Activated CD4-positive, alpha-beta T cell treated with anti-CD3 and anti-CD28 coated beads for 48 hours (primary cell): Measurements from ENCODE around the gene RANGAP1.
A peak's percentile ranks its signal among the peaks of the same experiment; 100 is the strongest.

Source experiments
- DNase-seq: peaks from one replicate; pipeline ENCODE4 v3.0.0-alpha.2; 2020

Gene RANGAP1

DNA sequence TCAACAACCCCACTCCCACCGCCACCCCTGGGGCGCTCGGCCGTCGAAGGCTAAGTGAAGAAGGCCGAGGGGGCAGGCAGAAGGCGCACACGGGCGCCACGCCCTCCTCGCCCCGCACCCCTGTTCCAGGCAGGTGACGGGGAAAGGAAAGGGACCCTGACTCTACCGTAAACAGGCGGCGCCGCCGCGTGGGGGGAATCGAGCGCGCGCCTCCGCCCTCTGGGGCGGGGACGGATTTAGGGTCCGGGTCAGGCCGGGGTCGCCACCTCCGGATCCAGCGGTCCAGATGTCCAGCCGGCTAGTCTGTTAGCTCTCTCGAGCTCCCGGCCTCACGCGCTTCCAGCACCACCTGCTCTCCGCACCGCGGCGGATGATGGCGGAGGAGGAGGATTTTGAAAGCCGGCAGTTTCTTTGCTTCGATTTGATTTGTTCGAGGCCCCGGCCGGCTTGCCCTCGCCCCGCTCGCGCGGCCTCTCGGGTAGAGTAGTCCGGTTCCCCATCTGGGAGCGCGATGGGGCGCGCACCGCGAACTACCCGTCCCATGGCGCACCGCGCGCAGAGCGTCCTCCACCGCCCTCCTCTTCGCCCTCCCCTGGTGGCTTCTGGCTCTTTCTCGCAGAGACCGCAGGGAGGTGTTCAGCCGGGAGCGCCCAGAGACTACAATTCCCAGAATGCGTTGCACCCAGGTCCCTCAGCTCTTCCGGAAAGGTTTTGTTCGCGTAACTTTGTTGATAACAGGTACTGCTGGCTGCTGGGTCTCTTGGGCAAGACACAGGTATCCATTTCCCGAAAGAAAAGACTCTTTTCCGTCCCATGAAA, at the start of gene RANGAP1:
Gene RANGAP1 (minus strand): TSS at position 368 of the 819 bp plus-strand sequence. CDS start 5,143 bp downstream, outside the sequence.
- peak; percentile 99 for DNase-seq

DNA sequence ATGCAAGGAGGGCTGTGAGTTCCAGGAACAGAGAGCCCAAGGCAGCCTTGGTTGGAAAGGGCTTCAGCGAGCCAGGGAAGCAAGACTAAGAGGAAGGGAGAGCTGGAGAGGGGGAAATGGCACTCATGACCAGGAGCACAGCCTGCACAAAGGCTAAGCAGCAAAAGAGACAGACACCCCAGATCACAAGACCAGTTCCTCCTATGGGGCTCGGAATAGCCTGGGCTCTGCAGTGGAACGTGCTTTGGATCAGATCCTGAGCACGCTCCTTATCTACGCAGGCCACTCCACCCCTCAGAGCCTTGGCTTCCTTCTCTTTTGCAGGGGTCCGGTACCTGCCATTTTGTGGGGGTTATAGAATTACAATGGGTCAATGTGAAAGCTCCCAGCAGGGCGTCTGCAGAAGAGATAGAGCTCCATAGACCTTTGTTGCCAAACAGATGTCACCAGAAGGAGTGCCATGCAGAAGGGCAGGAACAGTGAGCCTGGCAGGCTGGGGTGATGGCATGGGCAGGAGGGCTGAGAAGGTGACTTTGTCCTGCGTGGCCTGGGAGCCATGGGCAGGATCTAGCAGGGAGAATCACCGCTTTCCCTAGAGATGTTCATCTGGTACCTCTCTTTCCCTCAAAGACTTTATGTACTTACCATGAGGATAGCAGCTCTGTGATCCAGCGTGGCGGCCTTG, 49.1 kb upstream of the RANGAP1 start:
- no peak for DNase-seq

DNA sequence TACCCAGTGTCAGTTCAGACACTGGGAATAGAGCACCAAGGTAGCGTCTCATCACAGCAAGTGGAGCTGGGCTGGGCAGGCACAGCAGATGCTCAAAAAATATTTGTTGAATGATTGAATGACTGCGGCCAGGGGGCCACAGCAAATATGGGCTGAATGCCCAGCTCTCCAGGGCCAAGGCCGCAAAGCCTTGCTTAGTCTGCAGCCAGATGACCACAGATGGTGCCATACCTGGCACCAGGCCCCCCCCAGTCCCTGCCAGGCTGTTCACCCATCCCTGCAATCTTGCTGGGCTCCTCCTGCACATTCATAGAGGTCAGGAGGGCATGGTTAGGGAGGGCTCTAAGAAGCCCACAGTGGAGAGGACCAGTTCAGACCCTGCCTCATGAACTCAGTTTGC, 48.2 kb upstream of the RANGAP1 start:
- DNase-seq: no peak

- no peak for DNase-seq
Observed at GRCh38 chr22:41333806-41334205, 47.8 kb upstream of the RANGAP1 start.

DNA sequence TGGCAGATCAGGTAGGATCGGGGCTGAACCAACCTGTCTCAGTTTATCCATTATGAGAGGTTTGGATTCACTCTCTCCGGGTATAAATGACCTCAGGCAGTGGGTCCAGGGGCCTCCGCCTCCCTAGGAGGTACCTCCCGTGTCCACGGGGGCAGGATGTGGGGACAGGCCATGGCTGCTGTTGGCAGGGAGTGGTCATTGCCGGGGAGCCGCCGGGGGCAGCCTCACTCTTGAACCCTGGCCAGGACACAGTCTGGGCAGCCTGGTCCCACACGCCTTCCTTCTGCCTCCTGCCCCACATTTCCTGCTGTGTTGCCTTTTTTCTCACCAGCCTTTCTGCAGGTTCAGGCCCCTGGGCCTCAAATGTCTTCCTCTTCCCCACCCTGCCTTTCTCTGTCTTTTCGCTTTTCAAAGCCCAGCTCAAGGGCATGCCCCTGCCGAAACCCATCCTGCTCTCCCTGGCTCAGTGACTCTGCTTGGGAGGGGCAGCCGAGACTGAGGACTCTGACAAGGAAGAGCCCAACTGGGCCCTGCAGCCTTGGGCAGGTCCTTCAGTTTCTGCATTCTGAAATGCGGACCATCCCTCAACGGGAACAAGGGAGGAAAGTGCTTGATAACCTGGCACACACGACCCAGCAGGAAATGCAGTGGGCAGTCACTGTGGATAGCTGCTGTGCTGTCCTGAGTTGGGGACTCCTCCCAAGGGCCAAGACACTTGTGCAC, 46.4 kb upstream of the RANGAP1 start:
- no peak for DNase-seq

GRCh38 chr22:41330169-41330568, 44.2 kb upstream of the RANGAP1 start:
- DNase-seq: no peak

- no peak for DNase-seq
Observed at GRCh38 chr22:41327124-41327523, 41.1 kb upstream of the RANGAP1 start.

DNA sequence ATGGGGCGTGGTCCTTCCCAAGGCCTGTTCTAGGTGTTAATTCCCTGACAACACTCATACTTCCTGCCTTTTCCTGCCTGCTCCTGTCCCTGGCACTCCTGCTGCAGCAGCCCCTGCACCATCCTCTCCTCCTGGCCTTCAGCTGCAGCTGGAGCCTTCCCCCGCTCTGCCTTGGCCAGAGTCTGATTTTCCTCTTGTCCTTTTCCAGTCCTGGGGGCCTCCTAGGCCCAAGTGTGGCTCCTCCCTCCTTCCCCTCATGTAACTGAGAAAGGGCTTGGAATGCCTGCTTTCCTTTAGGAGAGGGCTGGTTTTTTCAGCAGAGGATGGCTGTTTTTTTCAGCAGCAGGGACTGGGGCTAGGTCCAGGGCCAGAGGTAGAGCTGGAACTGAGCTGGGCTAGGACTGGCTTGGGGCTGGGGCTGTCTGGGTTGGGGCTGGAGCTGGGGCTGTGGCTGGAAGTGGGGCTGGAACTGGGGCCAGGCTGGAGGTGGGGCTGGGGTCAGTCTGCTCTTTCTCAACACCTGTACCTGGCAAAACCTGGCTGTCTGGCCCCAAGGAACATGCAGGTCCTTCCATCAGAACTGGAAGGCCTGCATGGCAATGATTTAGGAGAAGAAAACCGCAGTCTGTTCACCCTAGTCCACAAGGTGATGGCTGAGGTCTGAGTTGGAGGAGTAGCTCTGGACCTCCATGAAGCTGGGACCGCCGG, 39.0 kb upstream of the RANGAP1 start:
- DNase-seq: no peak

DNA sequence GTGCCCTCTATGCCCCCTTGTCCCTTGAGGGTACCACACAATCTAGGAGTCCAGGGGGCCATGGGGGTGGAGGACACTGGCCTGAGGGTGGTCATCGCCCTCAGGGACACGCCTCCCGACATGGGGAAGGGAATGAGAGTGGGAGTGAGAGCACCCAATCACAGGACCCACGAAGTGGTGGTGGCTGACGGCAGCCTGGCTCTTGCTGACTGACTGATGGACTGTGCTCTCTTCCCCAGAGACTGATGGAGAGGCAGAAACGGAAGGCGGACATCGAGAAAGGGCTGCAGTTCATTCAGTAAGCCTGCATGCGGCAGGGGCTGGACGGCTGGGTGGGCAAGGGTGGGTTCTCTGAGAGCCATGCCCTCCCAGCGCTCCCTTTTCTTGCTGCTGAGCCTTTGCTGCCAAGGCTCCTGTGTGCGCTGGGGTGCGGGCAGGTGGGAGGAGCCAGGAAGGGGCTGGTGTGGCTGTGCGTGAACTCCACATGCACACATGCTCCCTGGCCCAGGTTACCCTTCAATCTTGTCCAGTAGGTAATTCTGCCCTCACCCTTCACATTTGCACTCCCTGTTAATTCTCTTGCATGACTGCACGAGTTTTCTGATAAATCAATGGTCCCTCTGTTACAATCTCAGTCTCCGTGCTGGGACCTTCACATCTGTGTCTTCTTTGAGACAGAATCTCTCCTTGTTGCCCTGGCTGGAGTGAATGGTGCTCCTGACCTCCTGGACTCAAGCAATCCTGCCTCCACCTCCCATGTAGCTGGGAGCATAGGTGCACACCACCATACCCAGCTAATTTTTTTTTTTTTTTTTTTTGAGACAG, 34.6 kb upstream of the RANGAP1 start:
- no peak for DNase-seq

GRCh38 chr22:41315586-41315985, 29.6 kb upstream of the RANGAP1 start:
- DNase-seq: no peak

DNA sequence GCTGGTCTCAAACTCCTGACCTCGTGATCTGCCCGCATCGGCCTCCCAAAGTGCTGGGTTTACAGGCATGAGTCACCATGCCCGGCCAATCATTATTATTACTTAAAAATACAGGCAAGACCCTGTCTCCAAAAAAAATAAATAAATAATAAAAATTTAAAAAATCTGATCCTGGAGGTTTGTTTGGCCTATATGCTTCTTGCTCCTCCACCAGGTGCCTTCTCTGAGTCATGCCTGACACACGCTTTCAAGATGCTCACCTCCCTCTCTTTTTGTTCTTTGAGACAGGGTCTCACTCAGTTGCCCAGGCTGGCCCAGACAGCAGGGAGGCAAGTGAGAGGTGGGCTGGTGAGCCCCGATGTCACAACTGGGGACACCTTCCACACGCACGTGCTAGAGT, 28.8 kb upstream of the RANGAP1 start:
- no peak for DNase-seq

GRCh38 chr22:41311487-41311886, 25.5 kb upstream of the RANGAP1 start:
- DNase-seq: peak; percentile 12

DNA sequence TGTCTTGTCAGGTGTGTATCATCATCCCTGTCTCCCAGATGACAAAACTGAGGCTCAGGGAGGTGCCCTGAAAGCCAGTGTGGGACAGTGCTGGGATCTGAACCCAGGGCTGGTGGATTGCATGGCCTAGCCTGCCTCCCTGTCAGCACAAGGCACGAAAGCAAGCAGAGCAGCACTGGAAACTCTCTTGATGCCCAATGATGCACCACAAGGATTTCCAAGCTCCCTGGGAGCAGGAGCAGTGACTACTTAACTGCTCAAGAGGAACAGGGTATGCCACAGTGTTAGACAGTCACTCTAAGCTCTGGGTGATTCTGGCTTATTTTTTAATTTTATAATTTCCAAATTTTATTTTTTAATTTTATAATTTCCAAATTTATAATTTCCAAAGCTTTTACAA, 24.3 kb upstream of the RANGAP1 start:
- DNase-seq: no peak

DNA sequence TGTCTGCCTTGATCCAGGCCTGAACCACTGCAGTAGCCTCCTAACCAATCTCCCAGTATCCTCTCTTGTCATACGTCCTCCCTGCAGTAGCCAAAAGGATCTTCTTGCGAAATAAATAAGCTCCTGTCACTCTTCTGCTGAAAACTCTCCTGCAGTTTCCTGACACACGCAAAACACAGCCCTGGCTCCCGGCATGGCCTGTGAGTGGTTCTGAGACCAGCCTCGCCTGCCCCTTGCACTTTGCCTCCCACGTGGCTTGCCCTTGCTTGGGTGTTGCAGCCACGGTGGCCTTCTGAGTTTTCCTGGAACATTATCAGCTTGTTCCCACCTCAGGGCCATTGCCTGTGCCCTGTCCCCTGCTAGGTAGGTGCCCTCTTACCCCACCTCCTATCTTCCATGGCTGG, 22.6 kb upstream of the RANGAP1 start:
- no peak for DNase-seq

GRCh38 chr22:41308054-41308453, 22.1 kb upstream of the RANGAP1 start:
- DNase-seq: no peak

DNA sequence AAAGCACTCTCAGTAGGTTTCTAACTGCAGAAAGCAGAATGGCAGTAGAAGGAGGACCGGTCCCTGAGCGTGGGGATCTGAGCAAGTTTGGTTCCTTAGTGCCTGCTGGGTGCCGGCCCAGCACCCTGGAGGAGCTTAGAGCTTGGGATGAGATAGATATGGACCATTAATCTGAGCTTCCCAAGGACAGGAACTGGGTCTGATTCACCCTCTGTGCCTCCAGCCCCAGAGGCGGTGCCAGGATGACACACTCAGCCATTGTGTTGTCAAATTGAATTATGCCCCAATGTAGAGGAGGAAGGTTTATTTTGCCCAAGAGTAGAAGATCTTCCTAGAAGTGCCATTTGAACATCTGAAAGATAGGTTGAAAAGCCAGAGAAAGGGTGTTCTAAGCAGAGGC, 19.7 kb upstream of the RANGAP1 start:
- no peak for DNase-seq

GRCh38 chr22:41302811-41303210, 16.8 kb upstream of the RANGAP1 start:
- DNase-seq: no peak

- DNase-seq: peak; percentile 14
Observed at GRCh38 chr22:41302021-41302767, 16.2 kb upstream of the RANGAP1 start.

DNA sequence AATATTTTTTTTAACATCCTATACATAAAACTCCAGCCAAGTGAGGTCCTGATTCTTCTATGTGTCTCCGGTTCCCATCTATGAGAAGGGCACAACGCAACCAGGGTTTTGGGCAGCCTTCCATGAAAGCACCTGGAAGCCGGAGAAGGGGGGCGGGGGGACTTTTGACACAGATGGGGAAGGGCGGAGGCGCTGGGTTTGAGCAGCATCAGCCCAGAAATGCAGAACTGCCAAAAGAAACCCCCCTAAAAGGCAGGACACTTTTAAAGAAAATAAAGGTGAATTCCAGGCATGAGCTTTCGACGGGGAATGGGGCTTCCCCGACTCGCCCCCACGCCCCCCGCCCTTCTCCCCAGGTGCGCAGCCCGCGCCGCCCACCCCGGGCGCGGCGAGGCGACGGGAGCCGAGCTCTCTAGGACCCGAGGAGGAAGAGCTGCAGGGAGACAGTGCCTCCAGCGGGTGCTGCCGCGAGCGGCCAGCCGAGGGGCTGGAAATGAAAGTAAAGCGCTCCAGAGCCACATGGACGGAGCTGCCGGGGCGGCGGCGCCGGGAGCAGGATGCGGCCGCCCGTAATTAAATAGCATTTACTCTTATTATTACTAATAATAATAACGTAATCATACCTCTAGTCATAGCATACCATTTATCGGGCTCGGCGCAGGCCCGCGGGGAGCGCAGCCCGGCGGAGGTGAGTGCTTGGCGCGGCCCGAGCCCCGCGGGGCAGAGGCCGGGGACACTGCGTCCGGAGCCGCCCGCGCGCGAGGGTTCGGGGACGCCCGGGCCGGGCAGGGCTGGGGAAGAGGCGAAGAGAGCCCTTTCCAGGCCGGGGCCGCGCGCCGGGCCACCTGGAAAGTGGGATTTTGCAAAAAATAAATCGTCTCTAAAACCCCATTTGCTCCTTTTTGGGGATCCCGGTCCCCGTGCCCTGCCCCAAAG, 15.4 kb upstream of the RANGAP1 start, which contains the start of gene ZC3H7B:
Gene ZC3H7B (plus strand): TSS at position 441 of the 936 bp plus-strand sequence. CDS start 19,136 bp downstream, outside the sequence.
- DNase-seq: peak; percentile 89

GRCh38 chr22:41300661-41301060, 14.7 kb upstream of the RANGAP1 start:
- DNase-seq: no peak
